HG03025 (cell line): ENCODE data around the gene ANO1.

Experiments
- ATAC-seq: cut with Tn5 transposase; IDR thresholded peaks from one replicate; pipeline ENCODE4 v1.9.1; 2021; ENCODE audit warnings: mild to moderate bottlenecking, moderate library complexity; ENCODE audit not compliant: unreplicated experiment, low FRiP score

Gene ANO1

GRCh38 chr11:70133771-70134335 lies 55.7 kb downstream of the ANO1 start:
- ATAC-seq: no peak

GRCh38 chr11:70134490-70134889 lies 56.4 kb downstream of the ANO1 start:
- no peak for ATAC-seq

- no peak for ATAC-seq
Measured at GRCh38 chr11:70135142-70135541, 57.0 kb downstream of the ANO1 start.

GRCh38 chr11:70135625-70136059 lies 57.5 kb downstream of the ANO1 start:
- no peak for ATAC-seq

- ATAC-seq: no peak
Measured at GRCh38 chr11:70137383-70137782, 59.3 kb downstream of the ANO1 start.

- no peak for ATAC-seq
Measured at GRCh38 chr11:70138403-70138802, 60.3 kb downstream of the ANO1 start.

GRCh38 chr11:70139785-70140410 lies 61.8 kb downstream of the ANO1 start:
- no peak for ATAC-seq

- no peak for ATAC-seq
Measured at GRCh38 chr11:70140711-70141485, 62.8 kb downstream of the ANO1 start.

GRCh38 chr11:70141486-70142220 lies 63.5 kb downstream of the ANO1 start:
- no peak for ATAC-seq

GRCh38 chr11:70142221-70142875 lies 64.2 kb downstream of the ANO1 start:
- ATAC-seq: no peak

- ATAC-seq: no peak
Measured at GRCh38 chr11:70144262-70144661, 66.1 kb downstream of the ANO1 start.

- ATAC-seq: no peak
Measured at GRCh38 chr11:70145071-70145470, 67.0 kb downstream of the ANO1 start.

GRCh38 chr11:70145841-70146240 lies 67.7 kb downstream of the ANO1 start:
- no peak for ATAC-seq

GRCh38 chr11:70146299-70146698 lies 68.2 kb downstream of the ANO1 start:
- ATAC-seq: no peak

- no peak for ATAC-seq
Measured at GRCh38 chr11:70146895-70147520, 68.9 kb downstream of the ANO1 start.

- ATAC-seq: no peak
Measured at GRCh38 chr11:70147668-70148067, 69.6 kb downstream of the ANO1 start.

- no peak for ATAC-seq
Measured at GRCh38 chr11:70151671-70152070, 73.6 kb downstream of the ANO1 start.

GRCh38 chr11:70153133-70153727 lies 75.1 kb downstream of the ANO1 start:
- no peak for ATAC-seq

- no peak for ATAC-seq
Measured at GRCh38 chr11:70155386-70155785, 77.3 kb downstream of the ANO1 start.
